A673 (cell line): ENCODE data around the gene ERFE. TPM values are rescaled to one million over a fixed set of nuclear protein-coding genes. Genes with fewer than 3 reads are reported as not detected.

Source experiments
- BruUV-seq: library from RNA; stranded (reverse); fragments of 400-500 nt; replicated peaks from 2 replicates; lab custom pipeline; 2021; lab: Mats Ljungman, UMichigan
- CTCF ChIA-PET: fragments of 300-600 bp; sonication (Branson Sonifier 250); formaldehyde crosslinking; loops from one replicate; lab custom pipeline; 2022; ENCODE audit warnings: antibody characterized with exemption; lab: Charles Lee
- POLR2A ChIA-PET: fragments of 300-600 bp; sonication (Branson Sonifier 250); formaldehyde crosslinking; loops from one replicate; lab custom pipeline; 2022; ENCODE audit warnings: antibody characterized with exemption; ENCODE audit not compliant: low non-redundant PET; lab: Charles Lee
- DNase-seq: peaks from one replicate; pipeline ENCODE4 v3.0.0-alpha.2; 2015; ENCODE audit warnings: low spot score
- H3K27ac ChIP-seq: fragments of 200-600 bp; sonication (generic); 2 replicates; pipeline ENCODE4 v1.5.1; 2016; ENCODE audit warnings: mixed run types, low read depth, mild to moderate bottlenecking, mixed read lengths, antibody characterized with exemption, low read length; ENCODE audit not compliant: poor library complexity, severe bottlenecking
- H3K27me3 ChIP-seq: fragments of 200-600 bp; sonication (generic); replicated peaks from 2 replicates; pipeline ENCODE4 v1.6.1; 2017; ENCODE audit warnings: mixed run types, low read depth, mild to moderate bottlenecking, mixed read lengths, antibody characterized with exemption, low read length; ENCODE audit not compliant: insufficient read depth, poor library complexity
- H3K36me3 ChIP-seq: fragments of 200-600 bp; sonication (generic); 2 replicates; pipeline ENCODE4 v1.6.1; 2016; ENCODE audit warnings: mixed run types, mild to moderate bottlenecking, mixed read lengths, antibody characterized with exemption, low read length; ENCODE audit not compliant: insufficient read depth, poor library complexity, severe bottlenecking
- H3K4me1 ChIP-seq: fragments of 200-600 bp; sonication (generic); 2 replicates; pipeline ENCODE4 v1.6.1; 2017; ENCODE audit warnings: mixed run types, mild to moderate bottlenecking, mixed read lengths, antibody characterized with exemption, low read length; ENCODE audit not compliant: insufficient read depth, poor library complexity, severe bottlenecking
- H3K4me3 ChIP-seq: fragments of 200-600 bp; sonication (generic); 2 replicates; pipeline ENCODE4 v1.5.1; 2016; ENCODE audit warnings: low read depth, mixed run types, mild to moderate bottlenecking, mixed read lengths, low read length; ENCODE audit not compliant: poor library complexity, severe bottlenecking
- H3K9me3 ChIP-seq: fragments of 200-600 bp; sonication (generic); 2 replicates; pipeline ENCODE4 v1.6.1; 2016; ENCODE audit warnings: mixed run types, low read depth, mild to moderate bottlenecking, mixed read lengths, antibody characterized with exemption, low read length; ENCODE audit not compliant: poor library complexity, severe bottlenecking
- CTCF ChIP-seq: fragments of 300-800, 200-600 bp; sonication (generic); conservative IDR thresholded peaks from 2 replicates; pipeline ENCODE4 v1.5.1; 2017; ENCODE audit warnings: low read depth, mild to moderate bottlenecking, antibody characterized with exemption, low read length, moderate library complexity, mixed read lengths
- EZH2 ChIP-seq: fragments of 200-600 bp; sonication (generic); IDR thresholded peaks from 2 replicates; pipeline ENCODE4 v1.6.1; 2017; ENCODE audit warnings: borderline replicate concordance, low read depth, mild to moderate bottlenecking, mixed read lengths, antibody characterized with exemption, low read length; ENCODE audit not compliant: poor library complexity, severe bottlenecking
- intact Hi-C: fragments of 100-400 bp; cut with micrococcal nuclease; formaldehyde crosslinking; loops from one replicate; pipeline ENCODE4 v1.10.0; 2022; ENCODE audit not compliant: unreplicated experiment
- total RNA-seq: library from RNA; stranded (reverse); gene quantifications from 2 replicates; pipeline ENCODE4 v1.2.3, GENCODE V29; 2021

ERFE gene
- total RNA-seq, 1 experiment from 2014 or later, result 6.1 TPM

GRCh38 chr2:238126338-238126737, 32.4 kb upstream of the ERFE start:
- no peaks in the 10 kb centered on the region for H3K9me3 ChIP-seq
- CTCF ChIA-PET, result no interaction called here

GRCh38 chr2:238126775-238127164, 32.0 kb upstream of the ERFE start:
- H3K4me1 ChIP-seq, result no peaks in the 10 kb centered on the region
- no peaks in the 10 kb centered on the region for H3K36me3 ChIP-seq
- DNase-seq, result no peak
- H3K27me3 ChIP-seq, result no peaks in the 10 kb centered on the region
- intact Hi-C loops, result no loop called here
- H3K27ac ChIP-seq, result no peak overlapping the region
- POLR2A ChIA-PET, result no interaction called here
- no TSS peak for BruUV-seq
- H3K9me3 ChIP-seq, result no peaks in the 10 kb centered on the region
- no peak overlapping the region for H3K4me3 ChIP-seq
- CTCF ChIA-PET, result no interaction called here
- TF ChIP-seq CTCF, result no peak

More at GRCh38 chr2:238126338-238126737, 32.4 kb upstream of the ERFE start:
- TF ChIP-seq EZH2 (no peak), CTCF (no peak)
- H3K4me3 ChIP-seq, result no peak overlapping the region
- no peaks in the 10 kb centered on the region for H3K36me3 ChIP-seq
- no TSS peak for BruUV-seq
- intact Hi-C loops, result no loop called here
- H3K27ac ChIP-seq, result no peak overlapping the region
- POLR2A ChIA-PET, result no interaction called here
- DNase-seq, result no peak
- H3K27me3 ChIP-seq, result no peaks in the 10 kb centered on the region
- H3K4me1 ChIP-seq, result no peaks in the 10 kb centered on the region

GRCh38 chr2:238127165-238128060, 31.4 kb upstream of the ERFE start:
- POLR2A ChIA-PET, result no interaction called here
- H3K27me3 ChIP-seq, result no peaks in the 10 kb centered on the region
- H3K27ac ChIP-seq, result no peak overlapping the region
- TF ChIP-seq EZH2 (no peak), CTCF (0 out of 2 replicates have a peak, but pooled peaks have one; percentile 16)
- CTCF ChIA-PET, result no interaction called here
- BruUV-seq, result no TSS peak
- no peaks in the 10 kb centered on the region for H3K36me3 ChIP-seq
- DNase-seq, result peak; percentile 58
- H3K9me3 ChIP-seq, result no peaks in the 10 kb centered on the region
- H3K4me1 ChIP-seq, result no peaks in the 10 kb centered on the region
- peak overlapping the region; percentile 21 for H3K4me3 ChIP-seq
- intact Hi-C loops, result no loop called here
